Keratinocyte (primary cell): Measurements from ENCODE around the gene ZNF418.

ENCODE experiments used
- CTCF ChIP-seq, 3 experiments: IDR thresholded peaks in 1 of 3; conservative IDR thresholded peaks in 1 of 3; optimal IDR thresholded peaks in 1 of 3; 2 replicates in 2 of 3; 3 replicates in 1 of 3; pipeline versions ENCODE3 to v1.5.1; 2011; ENCODE audit warnings: low read length in 3 of 3, mild to moderate bottlenecking in 3 of 3, moderate library complexity in 2 of 3, control low read depth in 1 of 3, inconsistent platforms in 1 of 3; ENCODE audit not compliant: insufficient read depth in 2 of 3; ENCODE audit errors: extremely low read depth in 1 of 3
- EZH2 ChIP-seq: IDR thresholded peaks from one replicate; pipeline ENCODE4 v1.6.1; 2012; ENCODE audit warnings: inconsistent platforms, mild to moderate bottlenecking, low read length, moderate library complexity

- TF ChIP-seq EZH2 (no peak), CTCF (optimal IDR thresholded peaks at IDR 0.05 in 1 of 3, IDR thresholded peaks at IDR 0.05 in 1 of 3, conservative IDR thresholded peaks at IDR 0.05 in 1 of 3; ENCODE audit: extremely low read depth in 1 of 3, insufficient read depth in 2 of 3, low read length in 3 of 3) (no peak)
Measured at GRCh38 chr19:57927587-57927986, 7.6 kb downstream of the ZNF418 start.
